GM18519 (cell line): ENCODE measurements around the gene NEU1.

ENCODE experiments used
- ATAC-seq: cut with Tn5 transposase; IDR thresholded peaks from one replicate; pipeline ENCODE4 v1.9.1; 2021; ENCODE audit warnings: mild to moderate bottlenecking, moderate library complexity; ENCODE audit not compliant: unreplicated experiment, low FRiP score

The NEU1 gene

GRCh38 chr6:31896856-31897611 is 34.4 kb upstream of the NEU1 start:
- no peak for ATAC-seq

GRCh38 chr6:31896493-31896855 is 33.9 kb upstream of the NEU1 start:
- ATAC-seq, result no peak

- ATAC-seq, result no peak
Observed at GRCh38 chr6:31892821-31893220, 30.2 kb upstream of the NEU1 start.

- ATAC-seq, result no peak
Observed at GRCh38 chr6:31889331-31889972, 26.8 kb upstream of the NEU1 start.

GRCh38 chr6:31888276-31889258 is 25.9 kb upstream of the NEU1 start:
- ATAC-seq, result no peak

- no peak for ATAC-seq
Observed at GRCh38 chr6:31887173-31888007, 24.8 kb upstream of the NEU1 start.

- no peak for ATAC-seq
Observed at GRCh38 chr6:31886541-31886991, 23.9 kb upstream of the NEU1 start.

GRCh38 chr6:31884528-31885035 is 22.0 kb upstream of the NEU1 start:
- ATAC-seq, result no peak

- ATAC-seq, result no peak
Observed at GRCh38 chr6:31883676-31884075, 21.1 kb upstream of the NEU1 start.

GRCh38 chr6:31882344-31882743 is 19.7 kb upstream of the NEU1 start:
- ATAC-seq, result no peak

GRCh38 chr6:31881136-31881859 is 18.7 kb upstream of the NEU1 start:
- no peak for ATAC-seq

GRCh38 chr6:31880616-31881015 is 18.0 kb upstream of the NEU1 start:
- ATAC-seq, result no peak

- no peak for ATAC-seq
Observed at GRCh38 chr6:31879901-31880300, 17.3 kb upstream of the NEU1 start.

GRCh38 chr6:31879143-31879542 is 16.5 kb upstream of the NEU1 start:
- ATAC-seq, result no peak

- ATAC-seq, result no peak
Observed at GRCh38 chr6:31878726-31879125, 16.1 kb upstream of the NEU1 start, which contains the start of gene SLC44A4. Gene SLC44A4, minus strand, starts transcription at chr6:31878997. Its CDS starts 17 bp downstream, at chr6:31878980.

GRCh38 chr6:31878222-31878621 is 15.6 kb upstream of the NEU1 start:
- no peak for ATAC-seq

- no peak for ATAC-seq
Observed at GRCh38 chr6:31877651-31878161, 15.1 kb upstream of the NEU1 start.

- no peak for ATAC-seq
Observed at GRCh38 chr6:31877125-31877650, 14.6 kb upstream of the NEU1 start.

- ATAC-seq, result no peak
Observed at GRCh38 chr6:31876357-31876756, 13.7 kb upstream of the NEU1 start.
